Measurements from ENCODE around the gene MRPL19.
A peak's percentile ranks its signal among the peaks of the same experiment; 100 is the strongest.

The MRPL19 gene

DNA sequence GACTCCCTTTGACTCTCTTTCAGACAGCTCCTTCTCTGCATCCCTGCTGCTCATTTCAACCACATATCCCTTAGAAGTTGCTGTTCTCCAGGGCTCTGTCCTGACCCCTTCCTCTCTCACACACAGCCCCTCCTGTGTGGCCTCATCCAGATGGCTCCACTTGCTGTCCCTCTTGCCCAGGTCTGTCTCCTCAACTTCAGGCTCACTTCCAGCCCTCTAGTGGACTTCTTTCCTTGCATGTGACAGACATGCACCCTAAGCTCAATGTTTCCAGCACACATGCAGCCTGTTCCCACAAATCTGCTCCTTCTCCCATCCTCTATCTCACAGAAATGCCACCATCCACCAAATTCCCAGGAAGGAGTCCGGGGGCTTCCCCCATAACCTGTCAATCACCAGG, 9.0 kb upstream of the MRPL19 start:
- TF ChIP-seq, protein P1, sequence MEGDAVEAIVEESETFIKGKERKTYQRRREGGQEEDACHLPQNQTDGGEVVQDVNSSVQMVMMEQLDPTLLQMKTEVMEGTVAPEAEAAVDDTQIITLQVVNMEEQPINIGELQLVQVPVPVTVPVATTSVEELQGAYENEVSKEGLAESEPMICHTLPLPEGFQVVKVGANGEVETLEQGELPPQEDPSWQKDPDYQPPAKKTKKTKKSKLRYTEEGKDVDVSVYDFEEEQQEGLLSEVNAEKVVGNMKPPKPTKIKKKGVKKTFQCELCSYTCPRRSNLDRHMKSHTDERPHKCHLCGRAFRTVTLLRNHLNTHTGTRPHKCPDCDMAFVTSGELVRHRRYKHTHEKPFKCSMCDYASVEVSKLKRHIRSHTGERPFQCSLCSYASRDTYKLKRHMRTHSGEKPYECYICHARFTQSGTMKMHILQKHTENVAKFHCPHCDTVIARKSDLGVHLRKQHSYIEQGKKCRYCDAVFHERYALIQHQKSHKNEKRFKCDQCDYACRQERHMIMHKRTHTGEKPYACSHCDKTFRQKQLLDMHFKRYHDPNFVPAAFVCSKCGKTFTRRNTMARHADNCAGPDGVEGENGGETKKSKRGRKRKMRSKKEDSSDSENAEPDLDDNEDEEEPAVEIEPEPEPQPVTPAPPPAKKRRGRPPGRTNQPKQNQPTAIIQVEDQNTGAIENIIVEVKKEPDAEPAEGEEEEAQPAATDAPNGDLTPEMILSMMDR (IDR thresholded peaks at IDR 0.05; ENCODE audit: low read depth, low read length): peak; percentile 1
- no peak overlapping the region for H3K4me3 ChIP-seq (replicated peaks in 1 of 2; ENCODE audit: low read depth in 2 of 2, low read length in 2 of 2)
- no peak for DNase-seq (ENCODE audit: low read depth in 2 of 2)

DNA sequence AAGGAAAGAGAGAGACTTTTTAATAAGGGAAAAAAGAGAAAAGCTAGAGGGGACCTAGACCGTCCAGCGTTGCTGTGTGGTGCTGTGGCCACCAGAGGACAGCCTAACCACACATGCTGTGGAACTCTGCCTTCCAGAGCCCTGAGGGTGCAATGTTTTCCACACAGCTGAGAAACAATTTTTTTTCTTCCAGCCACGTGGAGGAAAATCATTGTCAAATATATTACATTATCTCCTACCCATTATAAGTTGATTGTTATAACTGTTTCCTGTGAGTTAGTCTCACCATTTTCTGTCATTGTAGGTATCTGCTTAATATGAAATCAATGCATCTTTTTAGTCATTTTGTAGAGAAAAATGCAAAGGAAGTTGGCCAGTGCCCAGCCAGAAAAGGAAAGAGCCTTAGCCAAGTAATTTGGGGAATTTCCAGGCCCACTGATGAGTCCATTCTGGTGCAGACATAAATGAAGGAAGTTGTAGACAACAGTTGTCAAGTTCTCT, 5.9 kb upstream of the MRPL19 start:
- DNase-seq (ENCODE audit: low read depth in 2 of 2): peak; percentile 82 to 85
- H3K4me3 ChIP-seq (replicated peaks in 1 of 2; ENCODE audit: low read depth in 2 of 2, low read length in 2 of 2): no peak overlapping the region
- TF ChIP-seq, protein P1 (IDR thresholded peaks at IDR 0.05; ENCODE audit: low read depth, low read length): peak; percentile 100

DNA sequence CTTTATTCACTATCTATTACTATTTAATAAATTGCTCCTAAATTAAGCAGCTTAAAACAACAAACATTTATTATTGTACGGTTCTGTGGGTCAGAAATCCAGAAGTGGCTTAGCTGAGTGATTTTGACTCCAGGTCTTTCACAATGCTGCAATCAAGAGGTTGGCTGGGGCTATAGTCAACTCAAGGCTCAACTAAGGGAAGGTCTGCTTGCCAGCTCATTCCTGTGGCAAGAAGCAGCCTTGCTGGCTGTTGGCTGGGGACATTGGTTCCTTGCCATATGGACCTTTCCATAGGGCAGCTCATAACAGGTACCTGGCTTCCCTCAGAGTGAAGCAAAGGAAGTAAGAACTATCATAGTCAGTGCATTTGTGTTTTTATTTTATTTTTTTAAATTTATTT, 5.0 kb upstream of the MRPL19 start:
- H3K4me3 ChIP-seq (replicated peaks in 1 of 2; ENCODE audit: low read depth in 2 of 2, low read length in 2 of 2): no peak overlapping the region
- TF ChIP-seq, protein P1 (IDR thresholded peaks at IDR 0.05; ENCODE audit: low read depth, low read length): no peak
- peak; percentile 37 to 53 for DNase-seq (ENCODE audit: low read depth in 2 of 2)

DNA sequence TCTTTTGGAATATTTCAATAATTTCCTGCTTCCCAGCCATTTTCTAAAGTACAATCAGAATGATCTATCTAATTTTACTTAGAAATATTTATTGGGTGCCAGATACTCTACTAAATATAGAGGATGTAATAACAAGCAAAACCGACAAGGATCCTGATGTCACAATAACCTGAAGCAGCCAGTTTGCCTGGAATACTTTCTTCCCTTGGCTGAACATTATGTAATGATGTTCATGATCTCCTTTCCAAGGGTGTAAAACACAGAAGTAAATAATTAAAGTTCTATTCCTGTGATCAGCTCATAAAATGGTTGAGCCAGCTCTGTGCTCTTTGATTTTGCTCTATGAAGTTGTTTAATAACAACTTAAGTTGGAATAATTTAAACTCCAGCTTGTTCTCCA, 2.6 kb upstream of the MRPL19 start:
- TF ChIP-seq, protein P1 (IDR thresholded peaks at IDR 0.05; ENCODE audit: low read depth, low read length): no peak
- no peak overlapping the region for H3K4me3 ChIP-seq (replicated peaks in 1 of 2; ENCODE audit: low read depth in 2 of 2, low read length in 2 of 2)
- no peak for DNase-seq (ENCODE audit: low read depth in 2 of 2)

DNA sequence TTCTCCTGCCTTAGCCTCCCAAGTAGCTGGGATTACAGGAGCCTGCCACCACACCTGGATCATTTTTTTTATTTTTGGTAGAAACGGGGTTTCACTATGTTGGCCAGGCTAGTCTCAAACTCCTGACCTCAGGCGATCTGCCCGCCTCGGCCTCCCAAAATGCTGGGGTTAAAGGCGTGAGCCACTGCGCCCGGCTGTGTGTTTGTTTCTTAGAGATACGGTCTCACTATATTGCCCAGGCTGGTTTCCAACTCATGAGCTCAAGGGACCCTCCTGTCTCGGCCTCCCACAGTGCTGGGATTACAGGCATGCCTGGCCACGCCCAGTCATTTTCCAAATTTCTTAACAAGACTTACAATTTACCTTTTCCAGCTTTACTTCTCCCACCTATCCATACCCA, 940 bp upstream of the MRPL19 start:
- no peak overlapping the region for H3K4me3 ChIP-seq (replicated peaks in 1 of 2; ENCODE audit: low read depth in 2 of 2, low read length in 2 of 2)
- DNase-seq (ENCODE audit: low read depth in 2 of 2): no peak
- TF ChIP-seq, protein P1 (IDR thresholded peaks at IDR 0.05; ENCODE audit: low read depth, low read length): no peak

GRCh38 chr2:75646090-75646582, 447 bp upstream of the MRPL19 start:
- no peak for DNase-seq (ENCODE audit: low read depth in 2 of 2)
- H3K4me3 ChIP-seq (replicated peaks in 1 of 2; ENCODE audit: low read depth in 2 of 2, low read length in 2 of 2): peak overlapping the region; percentile 95
- TF ChIP-seq, protein P1 (IDR thresholded peaks at IDR 0.05; ENCODE audit: low read depth, low read length): no peak

DNA sequence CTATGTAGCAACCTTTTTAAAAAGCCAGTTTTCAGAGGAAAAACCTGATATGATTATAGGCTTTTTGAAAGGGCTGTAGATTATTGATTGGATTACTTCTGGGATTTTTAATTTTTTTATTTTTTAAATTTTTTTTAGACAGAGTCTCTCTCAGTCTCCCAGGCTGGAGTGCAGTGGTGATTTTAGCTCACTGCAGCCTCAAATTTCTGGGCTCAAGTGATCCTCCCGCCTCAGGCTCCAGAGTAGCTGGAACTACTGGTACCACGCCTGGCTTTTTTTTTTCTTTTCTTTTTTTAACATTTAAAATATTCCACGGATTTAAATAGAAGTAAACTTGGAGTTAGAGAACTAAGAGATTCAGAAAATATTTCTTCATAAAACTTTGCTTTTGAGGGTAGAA, 1.2 kb downstream of the MRPL19 start:
- peak in 1 of 2 donors; percentile 12 for DNase-seq (ENCODE audit: low read depth in 2 of 2)
- H3K4me3 ChIP-seq (replicated peaks in 1 of 2; ENCODE audit: low read depth in 2 of 2, low read length in 2 of 2): peak overlapping the region in 1 of 2 donors; percentile 95
- TF ChIP-seq, protein P1 (IDR thresholded peaks at IDR 0.05; ENCODE audit: low read depth, low read length): no peak

All from cardiac fibroblast (primary cell).